ENCODE results near the gene MUS81. TPM values are rescaled to one million over a fixed set of nuclear protein-coding genes. Genes with fewer than 3 reads are reported as not detected.
A peak's percentile ranks its signal among the peaks of the same experiment; 100 is the strongest.

Gene MUS81
- total and polyA plus RNA-seq, 2 experiments from 2014 or later, result 23.8 to 47.0 TPM

DNA sequence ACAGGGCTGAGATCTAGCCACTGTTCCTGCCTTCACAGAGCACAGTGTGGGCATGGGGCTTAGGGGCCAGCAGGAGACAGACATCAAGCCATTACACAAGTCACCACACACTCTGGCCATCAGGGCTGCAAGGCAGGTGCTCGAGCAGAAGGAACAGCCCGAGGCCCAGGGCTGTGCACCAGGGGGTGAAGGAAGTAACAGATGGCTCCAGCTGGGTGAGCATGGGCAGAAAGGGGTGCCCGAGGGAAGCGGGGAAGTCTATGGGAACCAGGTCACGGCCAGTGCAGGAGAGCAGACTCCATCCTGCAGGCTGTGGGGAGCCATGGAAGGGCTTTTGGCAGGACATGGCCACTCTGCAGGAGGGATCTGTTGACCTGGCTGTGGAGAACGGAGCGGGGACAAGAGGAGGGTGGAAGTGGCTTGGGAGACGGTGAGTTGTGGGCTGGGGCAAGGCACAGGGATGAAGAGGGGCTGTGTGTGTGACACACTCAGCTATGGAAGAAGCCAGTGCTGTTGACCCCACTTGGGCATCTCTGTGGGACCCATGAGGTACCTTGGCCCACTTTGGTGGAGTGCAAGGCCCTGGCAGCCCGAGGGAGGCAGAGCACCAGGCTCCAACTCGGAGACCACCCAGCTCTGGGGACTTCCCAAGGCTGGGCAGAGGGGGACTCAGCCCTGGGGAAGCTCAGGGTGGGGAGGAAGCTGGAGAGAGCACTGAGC is 55.0 kb downstream of the MUS81 start:
- H3K9me3 ChIP-seq (ENCODE audit: low read depth), result no peaks in the 10 kb centered on the region
- H3K27ac ChIP-seq, result peak overlapping the region; percentile 92
- no peaks in the 10 kb centered on the region for H3K27me3 ChIP-seq
- H3K4me2 ChIP-seq, result no peak overlapping the region
- H3K4me1 ChIP-seq (ENCODE audit: insufficient read depth), result peaks cover 36% of the 10 kb centered on the region
- no peaks in the 10 kb centered on the region for H3K9me2 ChIP-seq (replicated peaks; ENCODE audit: insufficient read depth)
- no peak for DNase-seq (ENCODE audit: low spot score)
- H3K79me2 ChIP-seq, result peaks cover 26% of the 10 kb centered on the region
- H3K36me3 ChIP-seq (replicated peaks; ENCODE audit: insufficient read depth, low read depth), result no peaks in the 10 kb centered on the region
- WGBS (ENCODE audit: low lambda C conversion rate, missing lambda C conversion rate), result 81% methylated on average over 10 of the region's 10 CpGs
- H2AFZ ChIP-seq, result no peak overlapping the region
- no peak overlapping the region for H3K4me3 ChIP-seq
- H4K20me1 ChIP-seq (ENCODE audit: insufficient read depth, poor library complexity, severe bottlenecking), result no peaks in the 10 kb centered on the region
- TF ChIP-seq EZH2 (IDR thresholded peaks at IDR 0.05; ENCODE audit: borderline replicate concordance) (no peak), EZH2phosphoT487 (IDR thresholded peaks at IDR 0.05; ENCODE audit: low read depth, severe bottlenecking, unreplicated experiment) (no peak)
- TF ChIP-seq, protein P1, sequence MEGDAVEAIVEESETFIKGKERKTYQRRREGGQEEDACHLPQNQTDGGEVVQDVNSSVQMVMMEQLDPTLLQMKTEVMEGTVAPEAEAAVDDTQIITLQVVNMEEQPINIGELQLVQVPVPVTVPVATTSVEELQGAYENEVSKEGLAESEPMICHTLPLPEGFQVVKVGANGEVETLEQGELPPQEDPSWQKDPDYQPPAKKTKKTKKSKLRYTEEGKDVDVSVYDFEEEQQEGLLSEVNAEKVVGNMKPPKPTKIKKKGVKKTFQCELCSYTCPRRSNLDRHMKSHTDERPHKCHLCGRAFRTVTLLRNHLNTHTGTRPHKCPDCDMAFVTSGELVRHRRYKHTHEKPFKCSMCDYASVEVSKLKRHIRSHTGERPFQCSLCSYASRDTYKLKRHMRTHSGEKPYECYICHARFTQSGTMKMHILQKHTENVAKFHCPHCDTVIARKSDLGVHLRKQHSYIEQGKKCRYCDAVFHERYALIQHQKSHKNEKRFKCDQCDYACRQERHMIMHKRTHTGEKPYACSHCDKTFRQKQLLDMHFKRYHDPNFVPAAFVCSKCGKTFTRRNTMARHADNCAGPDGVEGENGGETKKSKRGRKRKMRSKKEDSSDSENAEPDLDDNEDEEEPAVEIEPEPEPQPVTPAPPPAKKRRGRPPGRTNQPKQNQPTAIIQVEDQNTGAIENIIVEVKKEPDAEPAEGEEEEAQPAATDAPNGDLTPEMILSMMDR (IDR thresholded peaks at IDR 0.05; ENCODE audit: poor library complexity), result no peak

DNA sequence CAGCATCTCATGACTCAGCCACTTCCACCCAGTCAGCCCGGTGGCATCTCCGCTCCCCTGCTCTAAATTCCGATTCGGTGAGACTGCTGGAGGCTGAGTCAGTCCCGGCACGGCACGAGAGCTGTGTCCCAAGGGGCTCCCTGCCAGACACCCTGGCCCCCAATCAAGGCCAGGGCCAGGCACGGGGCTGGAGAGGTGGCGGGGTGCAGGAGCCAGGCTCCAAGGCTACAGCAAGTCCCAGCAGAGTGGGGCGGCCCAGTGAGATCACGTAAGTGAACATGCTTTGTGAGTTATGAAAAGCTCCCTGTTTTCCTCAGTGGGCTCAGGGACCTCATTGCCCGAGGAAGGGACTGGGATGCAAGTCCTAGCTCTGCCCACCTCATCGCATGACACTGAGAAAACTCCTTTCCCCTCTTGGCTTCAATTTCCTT is 55.6 kb downstream of the MUS81 start:
- no peaks in the 10 kb centered on the region for H3K27me3 ChIP-seq
- 49% methylated on average over 13 of the region's 13 CpGs for WGBS (ENCODE audit: low lambda C conversion rate, missing lambda C conversion rate)
- peak; percentile 89 for DNase-seq (ENCODE audit: low spot score)
- H3K9me3 ChIP-seq (ENCODE audit: low read depth), result no peaks in the 10 kb centered on the region
- no peaks in the 10 kb centered on the region for H4K20me1 ChIP-seq (ENCODE audit: insufficient read depth, poor library complexity, severe bottlenecking)
- H3K36me3 ChIP-seq (replicated peaks; ENCODE audit: insufficient read depth, low read depth), result no peaks in the 10 kb centered on the region
- H3K9me2 ChIP-seq (replicated peaks; ENCODE audit: insufficient read depth), result no peaks in the 10 kb centered on the region
- H3K4me3 ChIP-seq, result no peak overlapping the region
- H3K4me1 ChIP-seq (ENCODE audit: insufficient read depth), result peaks cover 41% of the 10 kb centered on the region
- H3K79me2 ChIP-seq, result peaks cover 32% of the 10 kb centered on the region
- H2AFZ ChIP-seq, result no peak overlapping the region
- TF ChIP-seq, protein P1 (IDR thresholded peaks at IDR 0.05; ENCODE audit: poor library complexity), result no peak
- TF ChIP-seq EZH2 (IDR thresholded peaks at IDR 0.05; ENCODE audit: borderline replicate concordance) (no peak), EZH2phosphoT487 (IDR thresholded peaks at IDR 0.05; ENCODE audit: low read depth, severe bottlenecking, unreplicated experiment) (no peak)
- peak overlapping the region; percentile 91 for H3K27ac ChIP-seq
- H3K4me2 ChIP-seq, result peak overlapping the region; percentile 93

Other genes starting within 250 kb of the MUS81 start
- gene MAP3K11, start 246.2 kb upstream of the MUS81 start, total RNA-seq, result 39.3 and 40.5 TPM in 2 replicates
- gene MAP3K11, start 246.2 kb upstream of the MUS81 start, polyA plus RNA-seq, result 55.3 and 59.5 TPM in 2 replicates
- 22.2 and 27.4 TPM in 2 replicates for gene PCNX3, start 244.7 kb upstream of the MUS81 start, total RNA-seq
- 17.6 and 20.0 TPM in 2 replicates for gene PCNX3, start 244.7 kb upstream of the MUS81 start, polyA plus RNA-seq
- 15.6 and 19.1 TPM in 2 replicates for gene SIPA1, start 222.3 kb upstream of the MUS81 start, total RNA-seq
- gene SIPA1, start 222.3 kb upstream of the MUS81 start, polyA plus RNA-seq, result 35.2 and 42.9 TPM in 2 replicates
- 28.1 and 32.7 TPM in 2 replicates for gene RELA, start 197.5 kb upstream of the MUS81 start, total RNA-seq
- gene RELA, start 197.5 kb upstream of the MUS81 start, polyA plus RNA-seq, result 64.6 and 68.7 TPM in 2 replicates
- 36.1 and 41.7 TPM in 2 replicates for gene KAT5, start 148.2 kb upstream of the MUS81 start, total RNA-seq
- gene KAT5, start 148.2 kb upstream of the MUS81 start, polyA plus RNA-seq, result 53.1 and 77.2 TPM in 2 replicates
- 26.4 and 44.4 TPM in 2 replicates for gene RNASEH2C, start 139.6 kb upstream of the MUS81 start, total RNA-seq
- 68.6 and 78.7 TPM in 2 replicates for gene RNASEH2C, start 139.6 kb upstream of the MUS81 start, polyA plus RNA-seq
- 19.5 and 20.9 TPM in 2 replicates for gene AP5B1, start 79.5 kb upstream of the MUS81 start, total RNA-seq
- gene AP5B1, start 79.5 kb upstream of the MUS81 start, polyA plus RNA-seq, result 24.8 and 27.1 TPM in 2 replicates
- 26.0 and 26.3 TPM in 2 replicates for gene OVOL1, start 73.4 kb upstream of the MUS81 start, total RNA-seq
- gene OVOL1, start 73.4 kb upstream of the MUS81 start, polyA plus RNA-seq, result 20.6 and 20.8 TPM in 2 replicates
- gene SNX32, start 26.5 kb upstream of the MUS81 start, total RNA-seq, result 2.3 and 2.9 TPM in 2 replicates
- gene SNX32, start 26.5 kb upstream of the MUS81 start, polyA plus RNA-seq, result 5.1 and 6.0 TPM in 2 replicates
- gene CFL1, start 2.3 kb upstream of the MUS81 start, total RNA-seq, result 720 and 758 TPM in 2 replicates
- gene CFL1, start 2.3 kb upstream of the MUS81 start, polyA plus RNA-seq, result 1,698 and 1,708 TPM in 2 replicates
- 65.2 and 69.7 TPM in 2 replicates for gene EFEMP2, start 12.4 kb downstream of the MUS81 start, total RNA-seq
- 197 and 230 TPM in 2 replicates for gene EFEMP2, start 12.4 kb downstream of the MUS81 start, polyA plus RNA-seq
- not detected in 2 replicates for gene CTSW, start 19.4 kb downstream of the MUS81 start, total RNA-seq
- gene CTSW, start 19.4 kb downstream of the MUS81 start, polyA plus RNA-seq, result 0.15 and 0.56 TPM in 2 replicates
- gene FIBP, start 28.0 kb downstream of the MUS81 start, total RNA-seq, result 72.6 and 74.9 TPM in 2 replicates
- gene FIBP, start 28.0 kb downstream of the MUS81 start, polyA plus RNA-seq, result 93.6 and 101 TPM in 2 replicates
- 15.1 and 21.5 TPM in 2 replicates for gene CCDC85B, start 30.2 kb downstream of the MUS81 start, total RNA-seq
- gene CCDC85B, start 30.2 kb downstream of the MUS81 start, polyA plus RNA-seq, result 38.2 and 41.6 TPM in 2 replicates
- gene FOSL1, start 40.0 kb downstream of the MUS81 start, total RNA-seq, result 4.5 and 4.7 TPM in 2 replicates
- 16.5 and 20.1 TPM in 2 replicates for gene FOSL1, start 40.0 kb downstream of the MUS81 start, polyA plus RNA-seq
- gene C11orf68, start 58.6 kb downstream of the MUS81 start, total RNA-seq, result 20.8 and 26.3 TPM in 2 replicates
- 53.2 and 59.3 TPM in 2 replicates for gene C11orf68, start 58.6 kb downstream of the MUS81 start, polyA plus RNA-seq
- gene DRAP1, start 59.0 kb downstream of the MUS81 start, total RNA-seq, result 59.1 and 65.3 TPM in 2 replicates
- 158 and 173 TPM in 2 replicates for gene DRAP1, start 59.0 kb downstream of the MUS81 start, polyA plus RNA-seq
- not detected in 2 replicates for gene TSGA10IP, start 85.0 kb downstream of the MUS81 start, total RNA-seq
- gene TSGA10IP, start 85.0 kb downstream of the MUS81 start, polyA plus RNA-seq, result not detected in 2 replicates
- 10.9 and 32.5 TPM in 2 replicates for gene SART1, start 101.3 kb downstream of the MUS81 start, total RNA-seq
- gene SART1, start 101.3 kb downstream of the MUS81 start, polyA plus RNA-seq, result 34.1 and 37.5 TPM in 2 replicates
- gene EIF1AD, start 141.7 kb downstream of the MUS81 start, total RNA-seq, result 25.6 and 27.0 TPM in 2 replicates
- gene EIF1AD, start 141.7 kb downstream of the MUS81 start, polyA plus RNA-seq, result 19.4 and 24.8 TPM in 2 replicates
- gene BANF1, start 142.1 kb downstream of the MUS81 start, total RNA-seq, result 22.8 and 37.8 TPM in 2 replicates
- gene BANF1, start 142.1 kb downstream of the MUS81 start, polyA plus RNA-seq, result 197 and 215 TPM in 2 replicates
- gene CST6, start 151.6 kb downstream of the MUS81 start, total RNA-seq, result 3.0 and 4.4 TPM in 2 replicates
- gene CST6, start 151.6 kb downstream of the MUS81 start, polyA plus RNA-seq, result 9.4 and 17.6 TPM in 2 replicates
- not detected in 2 replicates for gene CATSPER1, start 166.0 kb downstream of the MUS81 start, total RNA-seq
- gene CATSPER1, start 166.0 kb downstream of the MUS81 start, polyA plus RNA-seq, result not detected in 2 replicates
- 0.68 and 0.80 TPM in 2 replicates for gene GAL3ST3, start 188.7 kb downstream of the MUS81 start, total RNA-seq
- gene GAL3ST3, start 188.7 kb downstream of the MUS81 start, polyA plus RNA-seq, result 1.1 and 2.6 TPM in 2 replicates
- gene SF3B2, start 191.9 kb downstream of the MUS81 start, total RNA-seq, result 109 and 120 TPM in 2 replicates
- 155 and 170 TPM in 2 replicates for gene SF3B2, start 191.9 kb downstream of the MUS81 start, polyA plus RNA-seq
- 23.5 and 28.2 TPM in 2 replicates for gene PACS1, start 209.8 kb downstream of the MUS81 start, total RNA-seq
- 70.1 and 71.5 TPM in 2 replicates for gene PACS1, start 209.8 kb downstream of the MUS81 start, polyA plus RNA-seq